WERI-Rb-1 (cell line): ENCODE data around the gene C12orf54.
"Not testable (repeated sequence)": the region's sequence is repeated elsewhere in the genome, so short reads cannot be mapped to it uniquely, and the experiment has no call there.

Experiments used
- DNase-seq: peaks from one replicate; pipeline ENCODE4 v3.0.0-alpha.2; 2020
- H3K27ac ChIP-seq: fragments of 250-450 bp; sonication (Bioruptor Pico); 2 replicates; pipeline ENCODE4 v1.5.1; 2020; ENCODE audit warnings: mild to moderate bottlenecking, moderate library complexity
- H3K27me3 ChIP-seq: fragments of 250-450 bp; sonication (Bioruptor Pico); 2 replicates; pipeline ENCODE4 v1.5.1; 2021; ENCODE audit warnings: mild to moderate bottlenecking, low read depth, moderate library complexity; ENCODE audit not compliant: insufficient read depth, severe bottlenecking
- H3K36me3 ChIP-seq: fragments of 250-450 bp; sonication (Bioruptor Pico); 2 replicates; pipeline ENCODE4 v1.5.1; 2020; ENCODE audit warnings: mild to moderate bottlenecking, moderate library complexity
- H3K4me3 ChIP-seq: 2 replicates; pipeline ENCODE4 v1.5.1; 2011; ENCODE audit warnings: low read depth, mild to moderate bottlenecking, control low read depth, low read length
- H3K9me3 ChIP-seq: fragments of 250-450 bp; sonication (Bioruptor Pico); 2 replicates; pipeline ENCODE4 v1.5.1; 2021; ENCODE audit warnings: mild to moderate bottlenecking, moderate library complexity; ENCODE audit not compliant: severe bottlenecking
- TF ChIP-seq, protein P1 (sequence below): IDR thresholded peaks from 2 replicates; pipeline ENCODE4 v1.5.1; 2011; ENCODE audit warnings: low read depth, mild to moderate bottlenecking, control low read depth, inconsistent platforms, low read length

Gene C12orf54

DNA sequence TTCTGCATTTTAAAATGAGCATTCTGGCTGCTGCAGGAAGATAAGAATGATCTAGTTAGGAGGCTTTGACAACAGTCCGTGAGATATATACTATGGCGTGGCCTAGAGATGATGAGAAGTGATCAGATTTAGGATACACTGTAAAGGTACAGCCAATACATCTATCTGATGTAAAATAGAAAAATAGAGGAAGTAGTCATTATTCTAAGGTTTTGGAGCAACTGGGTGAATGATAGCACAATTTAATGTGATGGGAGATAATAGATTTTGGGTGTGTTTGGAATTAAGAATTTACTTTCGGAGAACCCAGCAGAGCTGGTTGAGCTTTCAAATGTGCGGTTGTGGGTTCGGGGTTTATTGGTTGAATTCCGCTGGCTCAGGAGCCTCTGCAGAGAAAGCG, 10.0 kb upstream of the C12orf54 start, which contains the start of gene ANP32D:
Gene ANP32D (plus strand): TSS at position 301 of the 400 bp plus-strand sequence. CDS start 106 bp downstream, outside the sequence.
- DNase-seq = no peak
- peaks cover 22% of the 10 kb centered on the region for H3K9me3 ChIP-seq
- no peak within 1 kb of the TSS for H3K4me3 ChIP-seq
- H3K27ac ChIP-seq = no peak within 1 kb of the TSS
- TF ChIP-seq, protein P1, sequence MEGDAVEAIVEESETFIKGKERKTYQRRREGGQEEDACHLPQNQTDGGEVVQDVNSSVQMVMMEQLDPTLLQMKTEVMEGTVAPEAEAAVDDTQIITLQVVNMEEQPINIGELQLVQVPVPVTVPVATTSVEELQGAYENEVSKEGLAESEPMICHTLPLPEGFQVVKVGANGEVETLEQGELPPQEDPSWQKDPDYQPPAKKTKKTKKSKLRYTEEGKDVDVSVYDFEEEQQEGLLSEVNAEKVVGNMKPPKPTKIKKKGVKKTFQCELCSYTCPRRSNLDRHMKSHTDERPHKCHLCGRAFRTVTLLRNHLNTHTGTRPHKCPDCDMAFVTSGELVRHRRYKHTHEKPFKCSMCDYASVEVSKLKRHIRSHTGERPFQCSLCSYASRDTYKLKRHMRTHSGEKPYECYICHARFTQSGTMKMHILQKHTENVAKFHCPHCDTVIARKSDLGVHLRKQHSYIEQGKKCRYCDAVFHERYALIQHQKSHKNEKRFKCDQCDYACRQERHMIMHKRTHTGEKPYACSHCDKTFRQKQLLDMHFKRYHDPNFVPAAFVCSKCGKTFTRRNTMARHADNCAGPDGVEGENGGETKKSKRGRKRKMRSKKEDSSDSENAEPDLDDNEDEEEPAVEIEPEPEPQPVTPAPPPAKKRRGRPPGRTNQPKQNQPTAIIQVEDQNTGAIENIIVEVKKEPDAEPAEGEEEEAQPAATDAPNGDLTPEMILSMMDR = no peak
- H3K27me3 ChIP-seq = peaks cover 17% of the 10 kb centered on the region
- no peaks in the 10 kb centered on the region for H3K36me3 ChIP-seq

DNA sequence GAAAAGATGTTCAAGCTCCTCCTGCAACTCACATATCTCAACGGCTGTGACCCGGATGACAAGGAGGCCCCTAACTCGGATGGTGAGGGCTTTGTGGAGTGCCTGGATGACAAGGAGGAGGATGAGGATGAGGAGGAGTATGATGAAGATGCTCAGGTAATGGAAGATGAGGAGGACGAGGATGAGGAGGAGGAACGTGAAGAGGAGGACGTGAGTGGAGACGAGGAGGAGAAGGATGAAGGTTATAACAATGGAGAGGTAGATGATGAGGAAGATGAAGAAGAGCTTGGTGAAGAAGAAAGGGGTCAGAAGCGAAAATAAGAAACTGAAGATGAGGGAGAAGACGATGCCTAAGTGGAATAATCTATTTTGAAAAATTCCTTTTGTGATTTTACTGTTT, 9.2 kb upstream of the C12orf54 start:
- DNase-seq = no peak
- H3K9me3 ChIP-seq = peaks cover 22% of the 10 kb centered on the region
- no peaks in the 10 kb centered on the region for H3K36me3 ChIP-seq
- H3K27me3 ChIP-seq = peaks cover 17% of the 10 kb centered on the region
- no peak overlapping the region for H3K4me3 ChIP-seq
- TF ChIP-seq, protein P1 = no peak
- no peak overlapping the region for H3K27ac ChIP-seq

DNA sequence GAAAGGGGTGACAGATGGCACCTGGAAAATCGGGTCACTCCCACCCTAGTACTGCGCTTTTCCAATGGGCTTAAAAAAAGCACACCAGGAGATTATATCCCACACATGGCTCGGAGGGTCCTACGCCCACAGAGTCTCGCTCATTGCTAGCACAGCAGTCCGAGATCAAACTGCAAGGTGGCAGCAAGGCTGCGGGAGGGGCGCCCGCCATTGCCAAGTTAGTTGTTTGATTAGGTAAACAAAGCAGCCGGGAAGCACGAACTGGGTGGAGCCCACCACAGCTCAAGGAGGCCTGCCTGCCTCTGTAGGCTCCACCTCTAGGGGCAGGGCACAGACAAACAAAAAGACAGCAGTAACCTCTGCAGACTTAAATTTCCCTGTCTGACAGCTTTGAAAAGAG, 7.8 kb upstream of the C12orf54 start:
- H3K4me3 ChIP-seq, H3K9me3 ChIP-seq, DNase-seq: not testable (repeated sequence)

DNA sequence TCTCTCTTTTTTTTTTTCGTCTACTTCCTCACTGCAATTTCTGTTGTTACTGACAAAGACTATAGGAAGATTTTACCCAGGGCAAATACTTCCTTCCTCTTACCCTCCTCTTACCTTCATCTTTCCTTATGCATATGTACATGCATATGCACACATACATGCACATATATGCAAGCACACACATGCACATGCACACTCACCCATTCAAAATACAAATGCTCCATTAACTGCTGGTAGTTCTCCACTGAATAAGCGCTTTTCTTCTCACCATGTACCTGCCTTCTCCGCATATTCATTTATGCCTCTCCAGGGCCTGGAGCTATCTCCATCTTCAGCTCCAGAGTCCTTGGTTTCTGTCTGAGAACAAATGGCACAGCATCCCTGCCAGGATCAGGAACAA, 632 bp downstream of the C12orf54 start:
- no peak overlapping the region for H3K27ac ChIP-seq

More for the DNA sequence above, 7.8 kb upstream of the C12orf54 start:
- not testable (repeated sequence) for H3K27ac ChIP-seq, H3K36me3 ChIP-seq
- H3K27me3 ChIP-seq = peaks cover 17% of the 10 kb centered on the region

DNA sequence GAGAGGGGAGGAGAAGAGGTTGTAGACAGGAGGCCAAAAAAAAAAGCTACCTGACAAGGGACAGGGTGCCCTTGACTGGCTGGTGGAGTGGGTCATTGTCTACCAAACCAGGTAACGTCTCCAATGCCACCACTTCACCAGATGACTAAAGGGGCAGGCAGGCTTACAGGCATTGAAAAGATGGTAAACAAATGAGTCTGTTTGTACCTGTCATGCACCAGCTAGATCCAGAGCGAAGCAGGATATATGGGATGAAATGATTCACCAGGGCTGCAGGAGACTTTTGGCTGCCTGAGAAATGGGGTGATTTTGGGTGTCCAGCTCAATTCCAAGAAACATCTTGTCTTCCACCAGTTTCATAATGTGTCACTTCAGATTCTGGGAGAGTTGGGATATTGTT, 4.0 kb downstream of the C12orf54 start:
- no peak overlapping the region for H3K4me3 ChIP-seq
- DNase-seq = no peak
- TF ChIP-seq, protein P1 = no peak
- no peaks in the 10 kb centered on the region for H3K9me3 ChIP-seq
- H3K36me3 ChIP-seq = no peaks in the 10 kb centered on the region
- peaks cover 65% of the 10 kb centered on the region for H3K27me3 ChIP-seq
- no peak overlapping the region for H3K27ac ChIP-seq

More for the DNA sequence above, 632 bp downstream of the C12orf54 start:
- Histone ChIP-seq H3K27me3 (peaks cover 40% of the 10 kb centered on the region), H3K36me3 (no peaks in the 10 kb centered on the region), H3K9me3 (no peaks in the 10 kb centered on the region), H3K4me3 (no peak overlapping the region)
- DNase-seq = no peak
- TF ChIP-seq, protein P1 = no peak

DNA sequence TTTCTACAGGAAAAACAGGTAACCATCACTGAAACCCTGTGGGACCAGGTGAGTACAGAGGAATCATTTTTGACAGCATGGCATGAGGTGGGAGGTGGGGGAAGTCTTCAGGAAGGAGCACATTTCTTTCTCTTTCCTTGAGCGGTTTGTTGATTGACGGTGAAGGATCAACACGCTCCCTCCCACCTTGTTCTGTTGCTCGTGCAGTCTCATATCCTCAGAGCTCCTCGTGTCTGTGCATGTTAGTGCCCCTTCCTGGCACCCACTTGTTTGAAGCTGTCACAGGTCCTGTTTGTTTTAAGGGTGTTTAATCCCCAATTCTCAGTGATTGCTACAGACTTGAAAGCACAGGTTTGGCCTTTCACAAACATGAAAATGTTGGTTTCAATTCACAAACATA, 4.4 kb downstream of the C12orf54 start:
- peaks cover 65% of the 10 kb centered on the region for H3K27me3 ChIP-seq
- TF ChIP-seq, protein P1 = no peak
- no peak for DNase-seq
- no peaks in the 10 kb centered on the region for H3K36me3 ChIP-seq
- no peaks in the 10 kb centered on the region for H3K9me3 ChIP-seq
- H3K4me3 ChIP-seq = no peak overlapping the region
- H3K27ac ChIP-seq = no peak overlapping the region
